Measurements from ENCODE around the gene PTPRM. TPM values are rescaled to one million over a fixed set of nuclear protein-coding genes. Genes with fewer than 3 reads are reported as not detected.
A peak's percentile ranks its signal among the peaks of the same experiment; 100 is the strongest.

The PTPRM gene
- polyA plus RNA-seq, 3 donors = 0.04 to 2.1 (median 0.66) TPM

DNA sequence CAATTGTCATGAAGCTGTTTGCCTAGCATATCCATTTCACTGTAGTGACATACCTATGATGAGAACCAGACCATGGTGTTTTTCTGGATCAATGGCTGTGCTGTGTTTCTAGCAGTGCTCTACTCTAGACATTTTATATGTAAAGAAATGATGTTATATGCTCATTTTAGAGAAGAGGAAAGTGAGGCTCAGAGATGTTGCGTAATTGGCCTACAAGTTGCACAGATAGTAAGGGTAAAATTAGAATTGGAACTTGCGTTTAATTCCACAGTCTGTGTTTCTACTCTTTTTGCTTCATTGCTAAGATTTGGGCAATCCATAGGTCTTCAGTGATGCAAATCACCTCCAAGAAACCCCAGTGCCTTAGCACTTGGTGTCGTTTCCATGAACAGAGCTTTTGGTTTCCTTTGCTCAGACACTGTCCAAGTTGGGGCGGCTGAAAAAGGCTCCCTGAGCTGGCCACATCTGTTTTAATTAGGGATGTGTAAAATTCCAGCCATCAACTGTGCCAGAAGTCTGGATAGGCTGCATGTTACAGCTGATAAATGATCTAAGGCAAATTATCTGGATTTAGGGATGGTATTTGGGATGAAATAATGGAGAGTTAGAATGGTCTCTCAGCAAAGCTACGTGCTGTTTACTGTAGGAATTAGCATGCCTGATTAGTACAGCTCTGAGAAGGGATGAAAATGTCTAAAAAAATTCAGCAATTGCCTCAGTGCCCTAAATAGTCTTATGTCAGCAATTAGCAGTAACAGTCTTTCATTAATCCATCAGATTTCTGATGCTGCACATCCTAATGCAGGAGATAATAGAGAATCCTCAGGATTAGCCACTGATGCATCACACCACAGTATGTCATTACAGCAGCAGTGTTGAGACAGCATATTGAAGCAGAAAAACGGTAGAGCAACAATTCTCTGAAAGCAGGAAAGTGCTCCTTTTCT lies 65.3 kb downstream of the PTPRM start:
- H3K9me3 ChIP-seq (replicated peaks in 1 of 2; ENCODE audit: control insufficient read depth in 1 of 2, insufficient read depth in 1 of 2, low read length in 2 of 2) = no peaks in the 10 kb centered on the region
- TF ChIP-seq, protein P1, sequence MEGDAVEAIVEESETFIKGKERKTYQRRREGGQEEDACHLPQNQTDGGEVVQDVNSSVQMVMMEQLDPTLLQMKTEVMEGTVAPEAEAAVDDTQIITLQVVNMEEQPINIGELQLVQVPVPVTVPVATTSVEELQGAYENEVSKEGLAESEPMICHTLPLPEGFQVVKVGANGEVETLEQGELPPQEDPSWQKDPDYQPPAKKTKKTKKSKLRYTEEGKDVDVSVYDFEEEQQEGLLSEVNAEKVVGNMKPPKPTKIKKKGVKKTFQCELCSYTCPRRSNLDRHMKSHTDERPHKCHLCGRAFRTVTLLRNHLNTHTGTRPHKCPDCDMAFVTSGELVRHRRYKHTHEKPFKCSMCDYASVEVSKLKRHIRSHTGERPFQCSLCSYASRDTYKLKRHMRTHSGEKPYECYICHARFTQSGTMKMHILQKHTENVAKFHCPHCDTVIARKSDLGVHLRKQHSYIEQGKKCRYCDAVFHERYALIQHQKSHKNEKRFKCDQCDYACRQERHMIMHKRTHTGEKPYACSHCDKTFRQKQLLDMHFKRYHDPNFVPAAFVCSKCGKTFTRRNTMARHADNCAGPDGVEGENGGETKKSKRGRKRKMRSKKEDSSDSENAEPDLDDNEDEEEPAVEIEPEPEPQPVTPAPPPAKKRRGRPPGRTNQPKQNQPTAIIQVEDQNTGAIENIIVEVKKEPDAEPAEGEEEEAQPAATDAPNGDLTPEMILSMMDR (IDR thresholded peaks at IDR 0.05) = no peak
- H3K9ac ChIP-seq (ENCODE audit: insufficient read depth, low read length, poor library complexity, severe bottlenecking) = no peak overlapping the region
- H3K4me3 Mint-ChIP-seq = no peak overlapping the region
- no peak overlapping the region for H2AFZ ChIP-seq (ENCODE audit: insufficient read depth, low read depth, low read length, poor library complexity, severe bottlenecking)
- no peaks in the 10 kb centered on the region for H3K36me3 ChIP-seq (replicated peaks in 1 of 2; ENCODE audit: control insufficient read depth in 1 of 2, insufficient read depth in 2 of 2, low read length in 2 of 2)
- H3K4me2 ChIP-seq (replicated peaks; ENCODE audit: extremely low read depth, low read length, poor library complexity, severe bottlenecking) = peak overlapping the region; percentile 3
- peaks cover 0 to 2% (median 0%) of the 10 kb centered on the region in 3 donors for H3K27me3 Mint-ChIP-seq (ENCODE audit: low read depth in 3 of 3)
- no peak for DNase-seq
- no peaks in the 10 kb centered on the region for H3K36me3 Mint-ChIP-seq
- 85% methylated on average over 4 of the region's 6 CpGs for WGBS (ENCODE audit: insufficient coverage)
- no peak overlapping the region for H3K4me3 ChIP-seq (replicated peaks in 1 of 3; ENCODE audit: low read depth in 2 of 3, low read length in 3 of 3)
- H4K20me1 ChIP-seq (ENCODE audit: insufficient read depth, low read length) = no peaks in the 10 kb centered on the region
- H3K27me3 ChIP-seq (ENCODE audit: control insufficient read depth in 2 of 2, insufficient read depth in 2 of 2, low read length in 2 of 2) = no peaks in the 10 kb centered on the region
- H3K27ac Mint-ChIP-seq = no peak overlapping the region
- no peaks in the 10 kb centered on the region for H3K79me2 ChIP-seq (ENCODE audit: insufficient read depth, low read length)
- peaks cover 16% of the 10 kb centered on the region for H3K4me1 Mint-ChIP-seq
- H3K9me3 Mint-ChIP-seq = peaks cover 0 to 3% (median 2%) of the 10 kb centered on the region in 7 donors
- peaks cover 7 to 18% of the 10 kb centered on the region in 2 donors for H3K4me1 ChIP-seq (ENCODE audit: control insufficient read depth in 1 of 2, insufficient read depth in 2 of 2, low read length in 2 of 2)
- intact Hi-C loops (cut with micrococcal nuclease) = no loop called here
- no peak overlapping the region for H3K27ac ChIP-seq (ENCODE audit: low read depth in 1 of 2, low read length in 2 of 2)

DNA sequence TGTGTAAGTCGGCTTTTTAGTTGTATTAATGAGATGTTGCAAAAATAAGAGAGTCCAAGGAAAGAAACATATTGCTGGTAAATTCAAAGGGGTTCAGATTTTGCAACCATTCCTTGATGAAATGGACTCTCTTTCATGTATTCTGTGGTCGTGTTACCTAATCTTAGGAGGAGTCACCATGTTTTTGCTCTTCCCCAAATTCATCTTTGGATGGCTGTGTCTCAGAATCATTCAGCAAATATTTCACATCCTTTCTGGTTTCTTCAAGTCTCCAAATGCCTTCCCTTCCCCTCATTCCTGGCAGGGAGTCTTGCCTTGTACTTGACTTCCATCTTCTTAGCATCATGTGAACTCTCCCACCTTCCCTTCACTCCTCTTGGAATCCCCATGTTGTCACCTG lies 66.1 kb downstream of the PTPRM start:
- peaks cover 7 to 18% of the 10 kb centered on the region in 2 donors for H3K4me1 ChIP-seq (ENCODE audit: control insufficient read depth in 1 of 2, insufficient read depth in 2 of 2, low read length in 2 of 2)
- H4K20me1 ChIP-seq (ENCODE audit: insufficient read depth, low read length) = no peaks in the 10 kb centered on the region
- no peaks in the 10 kb centered on the region for H3K36me3 ChIP-seq (replicated peaks in 1 of 2; ENCODE audit: control insufficient read depth in 1 of 2, insufficient read depth in 2 of 2, low read length in 2 of 2)
- no peaks in the 10 kb centered on the region for H3K9me3 ChIP-seq (replicated peaks in 1 of 2; ENCODE audit: control insufficient read depth in 1 of 2, insufficient read depth in 1 of 2, low read length in 2 of 2)
- no peak overlapping the region for H2AFZ ChIP-seq (ENCODE audit: insufficient read depth, low read depth, low read length, poor library complexity, severe bottlenecking)
- Mint-ChIP-seq H3K27me3 (ENCODE audit: low read depth in 3 of 3) (peaks cover 0 to 2% (median 0%) of the 10 kb centered on the region in 3 donors), H3K36me3 (no peaks in the 10 kb centered on the region), H3K9me3 (peaks cover 0 to 3% (median 2%) of the 10 kb centered on the region in 7 donors), H3K4me1 (peaks cover 16% of the 10 kb centered on the region), H3K4me3 (no peak overlapping the region), H3K27ac (no peak overlapping the region)
- H3K79me2 ChIP-seq (ENCODE audit: insufficient read depth, low read length) = no peaks in the 10 kb centered on the region
- TF ChIP-seq, protein P1 (IDR thresholded peaks at IDR 0.05) = no peak
- H3K27me3 ChIP-seq (ENCODE audit: control insufficient read depth in 2 of 2, insufficient read depth in 2 of 2, low read length in 2 of 2) = no peaks in the 10 kb centered on the region
- H3K4me2 ChIP-seq (replicated peaks; ENCODE audit: extremely low read depth, low read length, poor library complexity, severe bottlenecking) = no peak overlapping the region
- 60% methylated on average over 1 of the region's 2 CpGs for WGBS (ENCODE audit: insufficient coverage)
- H3K27ac ChIP-seq (ENCODE audit: low read depth in 1 of 2, low read length in 2 of 2) = no peak overlapping the region
- no peak overlapping the region for H3K4me3 ChIP-seq (replicated peaks in 1 of 3; ENCODE audit: low read depth in 2 of 3, low read length in 3 of 3)
- H3K9ac ChIP-seq (ENCODE audit: insufficient read depth, low read length, poor library complexity, severe bottlenecking) = no peak overlapping the region
- intact Hi-C loops (cut with micrococcal nuclease) = no loop called here
- DNase-seq = no peak
